ENCODE results near the gene FAM204A.

DNA sequence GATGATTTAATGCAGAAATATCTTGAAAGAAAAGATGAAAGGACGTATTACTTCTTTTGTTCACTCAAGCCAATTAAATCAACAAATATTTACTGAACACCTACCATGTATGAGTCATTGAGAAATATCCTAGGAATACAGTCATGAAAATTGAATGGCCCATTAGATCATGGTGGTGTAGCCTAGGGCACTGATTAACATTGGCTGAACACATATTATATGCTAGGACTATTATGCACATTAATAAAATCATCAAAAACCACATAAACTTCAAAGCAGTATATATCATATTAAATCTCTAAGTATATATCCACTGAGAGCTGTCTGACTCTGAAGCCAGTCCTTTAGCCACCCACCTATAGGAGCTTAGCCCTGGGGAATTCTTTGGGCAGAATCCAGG is 41.8 kb downstream of the FAM204A start:
- TF ChIP-seq ZBTB38 (CRISPR knock-in tag; IDR thresholded peaks at IDR 0.05): no peak
- TF ChIP-seq CEBPB (IDR thresholded peaks at IDR 0.05; ENCODE audit: borderline replicate concordance, low read depth, low read length): no peak
- TF ChIP-seq POLR2A (IDR thresholded peaks at IDR 0.05; ENCODE audit: insufficient read depth in 1 of 2, low read depth in 2 of 2, low read length in 2 of 2): no peak
- no peak for TF ChIP-seq RNF2 (conservative IDR thresholded peaks at IDR 0.05; ENCODE audit: low read depth)
- no peak for TF ChIP-seq SMARCE1 (IDR thresholded peaks at IDR 0.05; ENCODE audit: borderline replicate concordance)
- no peak for TF ChIP-seq POLR2AphosphoS5 (IDR thresholded peaks at IDR 0.05; ENCODE audit: low read depth, low read length)
- TF ChIP-seq SP4 (CRISPR knock-in tag; IDR thresholded peaks at IDR 0.05): no peak
- TF ChIP-seq ZNF510 (CRISPR knock-in tag; IDR thresholded peaks at IDR 0.05; ENCODE audit: low read depth): no peak
- TF ChIP-seq, protein P1, sequence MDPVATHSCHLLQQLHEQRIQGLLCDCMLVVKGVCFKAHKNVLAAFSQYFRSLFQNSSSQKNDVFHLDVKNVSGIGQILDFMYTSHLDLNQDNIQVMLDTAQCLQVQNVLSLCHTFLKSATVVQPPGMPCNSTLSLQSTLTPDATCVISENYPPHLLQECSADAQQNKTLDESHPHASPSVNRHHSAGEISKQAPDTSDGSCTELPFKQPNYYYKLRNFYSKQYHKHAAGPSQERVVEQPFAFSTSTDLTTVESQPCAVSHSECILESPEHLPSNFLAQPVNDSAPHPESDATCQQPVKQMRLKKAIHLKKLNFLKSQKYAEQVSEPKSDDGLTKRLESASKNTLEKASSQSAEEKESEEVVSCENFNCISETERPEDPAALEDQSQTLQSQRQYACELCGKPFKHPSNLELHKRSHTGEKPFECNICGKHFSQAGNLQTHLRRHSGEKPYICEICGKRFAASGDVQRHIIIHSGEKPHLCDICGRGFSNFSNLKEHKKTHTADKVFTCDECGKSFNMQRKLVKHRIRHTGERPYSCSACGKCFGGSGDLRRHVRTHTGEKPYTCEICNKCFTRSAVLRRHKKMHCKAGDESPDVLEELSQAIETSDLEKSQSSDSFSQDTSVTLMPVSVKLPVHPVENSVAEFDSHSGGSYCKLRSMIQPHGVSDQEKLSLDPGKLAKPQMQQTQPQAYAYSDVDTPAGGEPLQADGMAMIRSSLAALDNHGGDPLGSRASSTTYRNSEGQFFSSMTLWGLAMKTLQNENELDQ (CRISPR knock-in tag; IDR thresholded peaks at IDR 0.05; ENCODE audit: borderline replicate concordance): no peak
- TF ChIP-seq FOSL1 (CRISPR knock-in tag; IDR thresholded peaks at IDR 0.05; ENCODE audit: borderline replicate concordance): no peak
- no peak for TF ChIP-seq GTF3A (CRISPR knock-in tag; conservative IDR thresholded peaks at IDR 0.05)
